PC-9 (cell line): ENCODE results near the gene SLC9C1. TPM values are rescaled to one million over a fixed set of nuclear protein-coding genes. Genes with fewer than 3 reads are reported as not detected.

ENCODE experiments used
- BruUV-seq: library from RNA; stranded (reverse); fragments of 400-500 nt; replicated peaks from 2 replicates; lab custom pipeline; 2021; lab: Mats Ljungman, UMichigan
- CTCF ChIA-PET: fragments of 300-600 bp; sonication (Branson Sonifier 250); formaldehyde crosslinking; loops from one replicate; lab custom pipeline; 2022; ENCODE audit warnings: antibody characterized with exemption; lab: Charles Lee
- POLR2A ChIA-PET: fragments of 300-600 bp; sonication (Branson Sonifier 250); formaldehyde crosslinking; loops from one replicate; lab custom pipeline; 2022; ENCODE audit warnings: antibody characterized with exemption; ENCODE audit not compliant: unreplicated experiment; lab: Charles Lee
- DNase-seq, 2 experiments: peaks; one replicate each; pipeline versions ENCODE4 v3.0.0 to v3.0.0-alpha.2; 2015 to 2022; ENCODE audit warnings: mixed read lengths in 1 of 2
- H2AFZ ChIP-seq: fragments of 200-600 bp; sonication (generic); 2 replicates; pipeline ENCODE4 v1.8.1; 2017; ENCODE audit warnings: antibody characterized with exemption
- H3F3A ChIP-seq: fragments of 200-600 bp; sonication (generic); 2 replicates; pipeline ENCODE4 v1.8.1; 2017; ENCODE audit warnings: antibody characterized with exemption, mild to moderate bottlenecking, low read depth; ENCODE audit not compliant: insufficient read depth
- H3K27ac ChIP-seq: fragments of 200-600 bp; sonication (generic); 2 replicates; pipeline ENCODE4 v1.6.1; 2016; ENCODE audit warnings: mixed run types
- H3K27me3 ChIP-seq: fragments of 200-600 bp; sonication (generic); 2 replicates; pipeline ENCODE4 v1.6.1; 2016; ENCODE audit warnings: low read depth, mixed run types; ENCODE audit not compliant: insufficient read depth
- H3K36me3 ChIP-seq: fragments of 200-600 bp; sonication (generic); 2 replicates; pipeline ENCODE4 v1.6.1; 2016; ENCODE audit warnings: low read depth, mixed run types
- H3K4me1 ChIP-seq: fragments of 200-600 bp; sonication (generic); replicated peaks from 2 replicates; pipeline ENCODE4 v1.6.1; 2016; ENCODE audit warnings: mixed run types; ENCODE audit not compliant: insufficient read depth
- H3K4me2 ChIP-seq: fragments of 200-600 bp; sonication (generic); 2 replicates; pipeline ENCODE4 v1.6.1; 2017; ENCODE audit warnings: mixed run types
- H3K4me3 ChIP-seq: fragments of 200-600 bp; sonication (generic); 2 replicates; pipeline ENCODE4 v1.6.1; 2016; ENCODE audit warnings: mixed run types
- H3K79me2 ChIP-seq: fragments of 200-600 bp; sonication (generic); 2 replicates; pipeline ENCODE4 v1.6.1; 2017; ENCODE audit warnings: low read depth, mixed run types
- H3K9me2 ChIP-seq: fragments of 200-600 bp; sonication (generic); 2 replicates; pipeline ENCODE4 v1.8.1; 2017; ENCODE audit warnings: mild to moderate bottlenecking; ENCODE audit not compliant: insufficient read depth
- H3K9me3 ChIP-seq: fragments of 200-600 bp; sonication (generic); 2 replicates; pipeline ENCODE4 v1.8.1; 2016; ENCODE audit warnings: low read depth; ENCODE audit not compliant: insufficient read depth
- H4K20me1 ChIP-seq: fragments of 200-600 bp; sonication (generic); 2 replicates; pipeline ENCODE4 v1.8.1; 2017; ENCODE audit not compliant: insufficient read depth
- CTCF ChIP-seq: fragments of 200-600 bp; sonication (generic); conservative IDR thresholded peaks from 2 replicates; pipeline ENCODE4 v1.6.1; 2017; ENCODE audit warnings: mixed run types, antibody characterized with exemption, mild to moderate bottlenecking, moderate library complexity
- EZH2 ChIP-seq: fragments of 200-600 bp; sonication (generic); IDR thresholded peaks from 2 replicates; pipeline ENCODE4 v1.8.0; 2017; ENCODE audit warnings: antibody characterized with exemption, low read depth
- intact Hi-C: fragments of 100-400 bp; cut with micrococcal nuclease; formaldehyde crosslinking; loops from one replicate; pipeline ENCODE4 v1.10.0; 2022; ENCODE audit not compliant: unreplicated experiment
- total RNA-seq: library from RNA; stranded (reverse); gene quantifications from 2 replicates; pipeline ENCODE4 v1.2.3, GENCODE V29; 2021

The SLC9C1 gene
- total RNA-seq, 1 experiment from 2014 or later, result not detected

GRCh38 chr3:112273536-112273935 is 20.5 kb downstream of the SLC9C1 start:
- Histone ChIP-seq H3K36me3 (no peaks in the 10 kb centered on the region), H3K9me3 (no peaks in the 10 kb centered on the region), H4K20me1 (no peaks in the 10 kb centered on the region), H3K4me2 (no peak overlapping the region), H2AFZ (no peak overlapping the region), H3F3A (no peaks in the 10 kb centered on the region), H3K9me2 (no peaks in the 10 kb centered on the region), H3K4me3 (no peak overlapping the region), H3K27me3 (no peaks in the 10 kb centered on the region), H3K4me1 (no peaks in the 10 kb centered on the region), H3K27ac (no peak overlapping the region), H3K79me2 (no peaks in the 10 kb centered on the region)
- no peak for TF ChIP-seq CTCF
- no peak for TF ChIP-seq EZH2
- intact Hi-C loops, result no loop called here
- BruUV-seq, result no TSS peak
- POLR2A ChIA-PET, result no interaction called here
- DNase-seq, result no peak
- CTCF ChIA-PET, result no interaction called here

GRCh38 chr3:112261742-112262141 is 32.3 kb downstream of the SLC9C1 start:
- POLR2A ChIA-PET, result no interaction called here
- Histone ChIP-seq H3K27me3 (no peaks in the 10 kb centered on the region), H3K27ac (no peak overlapping the region), H3K4me3 (no peak overlapping the region), H4K20me1 (no peaks in the 10 kb centered on the region), H2AFZ (no peak overlapping the region), H3F3A (no peaks in the 10 kb centered on the region), H3K79me2 (no peaks in the 10 kb centered on the region), H3K4me2 (no peak overlapping the region), H3K36me3 (no peaks in the 10 kb centered on the region), H3K9me3 (no peaks in the 10 kb centered on the region), H3K4me1 (no peaks in the 10 kb centered on the region), H3K9me2 (no peaks in the 10 kb centered on the region)
- CTCF ChIA-PET, result no interaction called here
- no TSS peak for BruUV-seq
- DNase-seq, result no peak
- no peak for TF ChIP-seq EZH2
- TF ChIP-seq CTCF, result no peak
- intact Hi-C loops, result no loop called here

DNA sequence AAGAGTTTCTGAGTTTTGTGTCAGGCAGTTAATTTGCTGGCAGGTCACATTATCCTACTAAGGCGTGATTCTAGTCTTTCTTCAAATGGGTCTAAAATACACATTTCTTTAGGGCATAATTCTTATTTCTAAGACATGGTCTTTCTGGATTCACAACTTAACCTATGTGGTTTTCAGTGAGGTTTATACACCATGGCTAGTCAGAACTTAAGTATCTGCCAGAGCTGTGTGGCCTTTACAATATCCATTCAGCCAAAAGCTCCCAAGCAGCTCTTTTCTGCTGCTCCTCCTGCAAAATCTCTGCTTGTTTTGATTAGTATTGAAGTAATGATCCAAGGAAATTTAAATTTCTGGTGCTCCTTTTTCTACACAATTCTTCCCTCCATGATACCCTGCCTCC is 33.5 kb downstream of the SLC9C1 start:
- Histone ChIP-seq H3K9me3 (no peaks in the 10 kb centered on the region), H3K36me3 (no peaks in the 10 kb centered on the region), H3K27me3 (no peaks in the 10 kb centered on the region), H3K4me2 (no peak overlapping the region), H4K20me1 (no peaks in the 10 kb centered on the region), H3K4me1 (no peaks in the 10 kb centered on the region), H3K4me3 (no peak overlapping the region), H3K9me2 (no peaks in the 10 kb centered on the region), H2AFZ (no peak overlapping the region), H3F3A (no peaks in the 10 kb centered on the region), H3K79me2 (no peaks in the 10 kb centered on the region), H3K27ac (no peak overlapping the region)
- ChIA-PET POLR2A (no interaction called here), CTCF (interaction anchor here (0.6 kb wide), 1 partner anchor 23 kb away, joined by 4 read pairs; no protein-coding TSS in a partner anchor)
- no TSS peak for BruUV-seq
- no peak for DNase-seq
- intact Hi-C loops, result no loop called here
- no peak for TF ChIP-seq CTCF
- TF ChIP-seq EZH2, result no peak
